ENCODE results near the gene LUZP2. TPM values are rescaled to one million over a fixed set of nuclear protein-coding genes. Genes with fewer than 3 reads are reported as not detected.

The LUZP2 gene
- total RNA-seq, 1 donor from 2014 or later = 0.96 TPM

DNA sequence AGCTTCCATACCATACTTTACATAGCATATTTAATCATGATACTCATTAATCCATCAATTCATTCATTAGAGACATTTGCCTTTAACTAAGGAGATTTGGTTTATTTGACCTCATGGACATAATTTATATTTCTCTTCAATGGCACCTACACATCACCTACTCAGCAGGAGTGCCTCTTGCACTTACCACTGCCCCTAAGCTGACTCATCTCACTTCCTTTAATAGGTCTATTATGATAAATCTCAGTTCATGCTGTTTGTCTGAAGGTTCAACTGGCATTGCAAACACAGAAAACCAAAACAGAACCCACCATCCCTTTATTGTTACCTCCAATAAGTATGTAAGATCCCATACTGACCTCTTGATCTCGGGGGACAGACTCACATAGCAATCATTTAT lies 186.7 kb downstream of the LUZP2 start:
- Mint-ChIP-seq H3K27me3 (ENCODE audit: unreplicated experiment) (peaks cover 2% of the 10 kb centered on the region), H3K9me3 (ENCODE audit: unreplicated experiment) (no peaks in the 10 kb centered on the region), H3K4me3 (ENCODE audit: unreplicated experiment) (no peak overlapping the region), H3K4me1 (ENCODE audit: low read depth, unreplicated experiment) (no peaks in the 10 kb centered on the region), H3K27ac (ENCODE audit: unreplicated experiment) (no peak overlapping the region), H3K36me3 (ENCODE audit: unreplicated experiment) (no peaks in the 10 kb centered on the region)
- TF ChIP-seq CTCF (IDR thresholded peaks at IDR 0.05; ENCODE audit: partially characterized antibody, unreplicated experiment) = no peak
- DNase-seq = no peak

DNA sequence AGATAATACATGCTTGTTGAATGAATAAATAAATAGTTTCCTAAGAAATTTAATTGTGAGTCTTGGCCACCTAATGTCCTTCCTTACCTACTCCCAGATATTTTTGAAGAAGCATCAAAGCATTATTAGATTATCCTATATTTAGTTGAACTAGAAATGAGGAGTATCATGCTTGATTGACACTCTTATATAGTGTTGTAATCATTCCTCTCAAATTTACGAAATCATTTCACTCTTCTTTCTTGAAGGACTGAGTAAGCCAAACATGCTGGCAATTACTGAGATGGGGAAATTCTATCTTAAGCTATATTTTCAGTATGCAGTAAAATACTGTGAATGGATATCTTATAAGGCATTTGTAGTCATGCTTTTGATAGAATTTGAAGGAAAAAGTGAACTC lies 189.0 kb downstream of the LUZP2 start:
- H3K27ac Mint-ChIP-seq (ENCODE audit: unreplicated experiment) = no peak overlapping the region
- no peaks in the 10 kb centered on the region for H3K36me3 Mint-ChIP-seq (ENCODE audit: unreplicated experiment)
- H3K4me1 Mint-ChIP-seq (ENCODE audit: low read depth, unreplicated experiment) = no peaks in the 10 kb centered on the region
- no peak for DNase-seq
- no peak overlapping the region for H3K4me3 Mint-ChIP-seq (ENCODE audit: unreplicated experiment)
- H3K27me3 Mint-ChIP-seq (ENCODE audit: unreplicated experiment) = peaks cover 2% of the 10 kb centered on the region
- TF ChIP-seq CTCF (IDR thresholded peaks at IDR 0.05; ENCODE audit: partially characterized antibody, unreplicated experiment) = no peak
- H3K9me3 Mint-ChIP-seq (ENCODE audit: unreplicated experiment) = no peaks in the 10 kb centered on the region

DNA sequence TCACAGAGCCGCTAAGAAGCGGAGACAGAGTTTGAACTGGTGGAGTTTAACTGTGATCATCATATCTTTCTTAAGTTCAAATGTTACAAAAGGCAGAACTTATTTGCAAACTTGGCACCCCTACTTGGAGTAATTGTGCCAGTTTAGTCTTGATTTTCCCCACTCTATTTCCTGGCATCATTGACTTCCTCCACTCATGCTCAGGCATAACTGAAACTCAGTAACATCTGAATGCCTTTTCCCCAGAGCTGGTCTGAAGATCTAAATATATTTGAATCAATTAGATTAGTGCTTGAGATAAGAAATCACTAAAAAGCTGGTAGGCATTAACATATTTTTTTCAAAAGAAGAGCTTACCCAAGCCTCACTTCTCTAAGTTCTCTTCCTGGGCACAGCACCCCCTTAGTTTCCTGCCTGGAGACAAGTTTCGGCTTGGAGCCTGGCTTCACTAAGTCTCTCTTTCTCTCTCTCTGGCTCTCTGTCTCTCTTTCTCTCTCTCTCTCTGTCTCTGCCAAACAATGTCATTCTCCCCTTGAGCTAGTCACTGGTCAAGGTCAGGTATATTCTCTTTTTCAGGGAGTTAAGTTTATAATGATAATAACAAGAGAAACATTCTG lies 190.8 kb downstream of the LUZP2 start:
- H3K9me3 Mint-ChIP-seq (ENCODE audit: unreplicated experiment) = no peaks in the 10 kb centered on the region
- H3K36me3 Mint-ChIP-seq (ENCODE audit: unreplicated experiment) = no peaks in the 10 kb centered on the region
- no peak overlapping the region for H3K27ac Mint-ChIP-seq (ENCODE audit: unreplicated experiment)
- no peak for TF ChIP-seq CTCF (IDR thresholded peaks at IDR 0.05; ENCODE audit: partially characterized antibody, unreplicated experiment)
- H3K4me3 Mint-ChIP-seq (ENCODE audit: unreplicated experiment) = no peak overlapping the region
- H3K4me1 Mint-ChIP-seq (ENCODE audit: low read depth, unreplicated experiment) = no peaks in the 10 kb centered on the region
- no peak for DNase-seq
- peaks cover 1% of the 10 kb centered on the region for H3K27me3 Mint-ChIP-seq (ENCODE audit: unreplicated experiment)

- no peaks in the 10 kb centered on the region for H3K27me3 Mint-ChIP-seq (ENCODE audit: unreplicated experiment)
- no peaks in the 10 kb centered on the region for H3K9me3 Mint-ChIP-seq (ENCODE audit: unreplicated experiment)
- no peak overlapping the region for H3K27ac Mint-ChIP-seq (ENCODE audit: unreplicated experiment)
- H3K4me3 Mint-ChIP-seq (ENCODE audit: unreplicated experiment) = no peak overlapping the region
- H3K4me1 Mint-ChIP-seq (ENCODE audit: low read depth, unreplicated experiment) = no peaks in the 10 kb centered on the region
- H3K36me3 Mint-ChIP-seq (ENCODE audit: unreplicated experiment) = no peaks in the 10 kb centered on the region
- no peak for TF ChIP-seq CTCF (IDR thresholded peaks at IDR 0.05; ENCODE audit: partially characterized antibody, unreplicated experiment)
- DNase-seq = no peak
Observed at GRCh38 chr11:24688981-24689380, 192.1 kb downstream of the LUZP2 start.

DNA sequence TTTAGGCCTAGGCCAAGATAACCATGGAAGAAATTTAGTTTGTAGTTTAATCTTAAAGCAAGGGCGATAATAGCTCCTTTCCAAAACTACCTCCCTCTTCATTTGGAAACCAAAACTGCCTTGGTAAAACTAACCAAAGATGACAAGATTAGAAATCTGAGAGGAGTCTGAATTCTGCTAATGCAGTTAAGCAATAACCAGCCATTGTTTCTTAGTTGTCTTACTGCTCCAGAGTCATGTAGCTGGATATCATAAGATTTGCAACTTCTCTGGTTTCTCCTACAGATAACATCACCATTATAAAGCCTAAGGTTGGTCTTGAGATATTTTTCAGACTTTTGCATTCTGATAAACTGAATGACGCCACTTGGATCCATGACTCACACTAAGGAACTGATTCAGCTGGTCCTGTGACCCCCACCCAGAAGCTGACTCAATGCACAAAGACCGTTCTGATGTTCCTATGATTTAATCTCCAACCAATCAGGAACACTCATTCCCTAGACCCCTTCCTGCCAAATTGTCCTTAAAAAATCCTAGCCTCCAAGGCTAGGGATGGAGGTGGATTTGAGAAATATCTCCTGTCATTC lies 200.8 kb downstream of the LUZP2 start:
- no peaks in the 10 kb centered on the region for H3K9me3 Mint-ChIP-seq (ENCODE audit: unreplicated experiment)
- no peak for DNase-seq
- H3K4me3 Mint-ChIP-seq (ENCODE audit: unreplicated experiment) = no peak overlapping the region
- no peak overlapping the region for H3K27ac Mint-ChIP-seq (ENCODE audit: unreplicated experiment)
- no peaks in the 10 kb centered on the region for H3K36me3 Mint-ChIP-seq (ENCODE audit: unreplicated experiment)
- H3K4me1 Mint-ChIP-seq (ENCODE audit: low read depth, unreplicated experiment) = no peaks in the 10 kb centered on the region
- no peak for TF ChIP-seq CTCF (IDR thresholded peaks at IDR 0.05; ENCODE audit: partially characterized antibody, unreplicated experiment)
- H3K27me3 Mint-ChIP-seq (ENCODE audit: unreplicated experiment) = peaks cover 2% of the 10 kb centered on the region
